ENCODE data around the gene NDRG2.

The NDRG2 gene

DNA sequence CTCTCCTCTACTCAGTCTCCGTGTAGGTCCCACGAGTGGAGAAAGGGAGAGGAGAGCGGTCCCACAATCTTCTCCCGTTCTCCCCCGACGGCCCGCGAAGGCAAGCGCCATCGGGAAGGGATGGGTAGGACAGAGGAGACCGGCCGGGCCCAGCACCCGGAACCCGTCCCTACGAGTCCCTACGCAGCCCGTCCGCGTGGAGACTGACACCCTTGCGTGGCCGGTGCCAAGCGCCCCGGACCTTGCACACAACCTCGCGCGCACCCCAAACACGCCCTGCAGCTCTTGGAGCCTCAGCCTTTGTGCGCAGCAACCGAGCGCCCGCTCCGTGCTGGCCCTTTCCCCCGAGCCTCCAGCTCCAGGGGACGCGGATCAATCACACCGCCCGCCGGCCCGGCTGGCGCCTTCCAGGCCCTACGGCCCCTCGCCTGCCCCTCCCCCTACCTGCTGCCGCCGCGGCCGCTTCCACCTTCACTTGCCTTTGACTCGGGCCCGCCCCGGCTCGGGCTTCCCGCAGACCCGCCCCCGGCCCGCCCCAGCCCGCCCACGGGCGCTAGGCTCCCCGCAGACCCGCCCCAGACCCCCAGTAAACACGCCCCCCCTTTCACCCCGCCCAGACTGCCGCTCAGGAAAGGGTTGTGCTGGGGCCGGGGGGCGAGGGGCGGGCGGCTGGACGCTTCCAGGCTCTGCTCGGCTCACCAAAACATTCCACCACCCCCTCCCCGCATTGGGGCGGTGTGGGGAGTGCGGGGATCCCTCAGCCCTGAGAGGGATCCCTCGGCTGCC, at the start of gene NDRG2:
Gene NDRG2, minus strand, starts transcription at position 477 of the 786 bp plus-strand sequence. CDS start 1,746 bp downstream, outside the sequence.
- no peak for DNase-seq

DNA sequence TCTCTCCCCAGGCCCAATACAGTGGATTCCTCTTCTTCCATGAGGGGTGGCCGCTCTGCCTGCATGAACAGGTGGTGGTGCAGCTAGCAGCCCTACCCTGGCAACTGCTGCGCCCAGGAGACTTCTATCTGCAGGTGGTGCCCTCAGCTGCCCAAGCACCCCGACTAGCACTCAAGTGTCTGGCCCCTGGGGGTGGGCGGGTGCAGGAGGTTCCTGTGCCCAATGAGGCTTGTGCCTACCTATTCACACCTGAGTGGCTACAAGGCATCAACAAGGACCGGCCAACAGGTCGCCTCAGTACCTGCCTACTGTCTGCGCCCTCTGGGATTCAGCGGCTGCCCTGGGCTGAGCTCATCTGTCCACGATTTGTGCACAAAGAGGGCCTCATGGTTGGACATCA, 49.1 kb upstream of the NDRG2 start:
- DNase-seq: no peak

DNA sequence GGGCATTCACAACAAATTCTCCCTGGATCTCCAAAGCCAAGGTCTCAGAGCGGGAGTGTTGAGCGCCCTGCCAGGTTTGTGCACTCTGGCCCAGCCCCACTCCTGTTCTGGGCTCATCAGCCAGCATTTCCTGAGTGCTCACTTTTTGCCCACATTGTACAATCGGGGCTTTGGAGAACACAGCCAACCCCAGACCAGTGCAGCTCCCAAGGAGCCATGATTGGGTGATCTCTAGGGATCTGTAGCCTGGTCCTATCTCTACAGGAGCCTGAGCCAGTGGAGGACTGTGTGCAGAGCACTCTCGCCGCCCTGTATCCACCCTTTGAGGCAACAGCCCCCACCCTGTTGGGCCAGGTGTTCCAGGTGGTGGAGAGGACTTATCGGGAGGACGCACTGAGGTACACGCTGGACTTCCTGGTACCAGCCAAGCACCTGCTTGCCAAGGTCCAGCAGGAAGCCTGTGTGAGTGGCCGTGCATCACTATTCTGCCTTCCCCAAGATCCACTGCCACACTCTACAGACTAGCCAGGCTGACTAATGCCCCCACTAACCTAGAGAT, 48.0 kb upstream of the NDRG2 start:
- no peak for DNase-seq

DNA sequence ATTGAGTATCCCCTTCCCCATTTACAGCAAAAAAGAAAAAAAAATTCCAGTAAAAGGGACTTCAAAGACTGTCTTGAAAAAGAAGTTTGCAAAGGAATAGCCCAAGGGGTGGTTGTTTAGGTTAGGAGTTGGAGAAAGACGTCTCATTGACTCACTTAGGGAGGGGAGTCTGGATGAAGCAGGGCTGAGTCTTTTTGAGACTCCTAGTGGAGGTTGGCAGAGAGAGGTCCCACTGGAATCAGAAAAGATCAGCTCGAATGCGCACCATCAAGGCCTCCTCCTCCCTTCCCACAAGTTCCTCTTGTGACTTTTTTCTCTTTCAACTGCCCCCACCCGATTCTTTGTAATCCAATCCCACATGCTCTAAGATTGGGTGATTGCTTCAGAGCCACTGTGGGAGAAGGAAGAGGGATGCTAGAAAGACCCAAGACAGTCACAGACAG, 47.2 kb upstream of the NDRG2 start:
- peak; percentile 82 for DNase-seq

DNA sequence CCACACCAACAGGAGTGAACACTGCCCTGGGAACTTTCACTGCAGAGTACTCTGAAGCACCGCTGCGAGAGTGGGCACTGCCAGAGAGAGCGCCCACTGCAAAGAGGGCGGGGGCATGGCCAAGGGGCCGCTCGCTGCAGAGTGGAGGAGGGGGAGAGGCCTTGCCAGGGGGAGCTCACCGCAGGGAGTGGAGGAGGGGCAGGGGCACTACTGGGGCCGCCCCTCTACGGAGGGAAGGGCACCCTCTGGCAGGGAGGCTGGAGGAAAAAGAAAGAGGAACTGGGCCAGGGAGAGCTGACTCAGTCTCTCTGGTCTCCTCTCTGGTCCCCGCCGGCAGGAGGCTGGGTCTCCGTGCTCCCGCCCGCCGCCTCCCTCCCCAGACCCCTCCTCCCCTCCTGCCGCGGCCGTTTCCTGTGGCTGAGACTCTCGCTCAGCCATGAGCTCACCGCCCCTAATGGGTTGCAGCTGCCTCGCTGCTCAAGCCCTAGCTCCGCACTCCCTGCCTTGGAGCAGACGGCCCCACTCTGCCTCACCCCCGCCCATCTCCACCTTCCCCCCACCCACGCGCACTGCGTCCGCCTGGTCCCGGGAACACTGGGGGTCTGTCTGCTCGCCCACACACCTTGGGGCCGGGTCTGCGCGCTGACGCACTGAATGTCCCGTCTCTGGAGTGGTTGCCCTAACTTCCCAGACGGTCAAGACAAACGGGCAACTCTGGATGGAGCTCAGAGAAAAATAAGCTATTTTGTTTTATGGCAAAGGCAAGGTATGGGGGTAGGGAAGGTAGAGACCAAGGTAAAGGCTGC, 46.6 kb upstream of the NDRG2 start:
- peak; percentile 85 for DNase-seq

DNA sequence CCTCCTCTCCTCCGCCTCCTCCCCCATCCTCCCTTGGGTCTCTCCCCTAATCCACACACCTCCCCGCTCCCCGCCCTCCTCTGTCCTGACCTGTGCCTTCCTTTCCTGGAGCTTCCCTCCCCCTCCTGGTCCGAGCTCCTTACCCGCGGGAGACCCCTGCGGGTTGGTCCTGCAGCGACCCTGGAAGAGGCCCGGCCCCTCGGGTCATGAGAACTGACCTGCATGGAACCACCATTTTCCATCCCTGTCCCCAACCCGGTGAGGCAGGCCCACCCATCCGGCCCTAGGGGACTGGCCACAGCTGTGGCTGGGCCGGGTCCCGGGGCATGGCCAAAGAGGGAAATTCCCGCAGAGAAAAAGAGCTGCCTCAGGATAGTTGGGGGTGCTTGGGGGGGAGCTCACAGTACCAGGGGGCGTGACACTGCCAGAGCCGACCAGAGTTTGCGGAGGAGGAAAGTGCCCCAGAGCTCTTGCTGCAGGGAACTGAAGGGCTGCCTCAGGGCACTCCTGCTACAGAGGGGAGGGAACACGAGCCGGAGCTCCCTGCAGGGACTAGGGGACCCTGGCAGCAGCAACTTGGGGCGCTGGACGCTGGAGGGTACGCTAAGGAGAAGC, 45.9 kb upstream of the NDRG2 start:
- peak; percentile 23 for DNase-seq

DNA sequence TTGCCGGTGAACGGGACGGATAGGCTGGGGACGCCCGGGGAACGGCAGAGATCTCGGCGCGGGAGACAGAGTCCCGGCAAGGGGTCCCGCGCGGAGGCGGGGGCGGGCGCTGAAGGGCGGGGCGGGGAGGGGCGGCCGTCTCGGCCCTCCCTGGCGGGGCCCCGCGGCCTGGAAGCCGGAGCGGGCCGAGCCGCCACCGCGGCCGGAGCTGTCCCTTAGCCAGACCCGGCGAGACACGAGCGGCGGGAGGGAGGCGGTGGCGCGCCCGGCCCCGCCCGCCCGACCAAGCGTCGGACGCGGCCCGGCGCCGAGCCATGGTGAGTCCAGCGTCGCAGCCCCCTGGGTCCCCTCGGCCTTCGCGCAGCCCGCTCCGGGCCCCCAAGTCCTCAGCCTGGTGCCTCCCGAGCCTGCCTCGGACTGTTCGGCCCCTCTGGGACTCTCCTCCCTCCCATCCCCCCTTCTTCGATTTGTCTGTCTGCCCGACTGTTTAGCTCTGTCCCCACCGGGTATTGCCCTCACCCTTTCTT, 45.3 kb upstream of the NDRG2 start, which contains the start of gene ARHGEF40:
Gene ARHGEF40, plus strand, starts transcription at position 222 of the 527 bp plus-strand sequence. Its CDS starts 93 bp downstream, at position 315.
- peak; percentile 36 for DNase-seq

DNA sequence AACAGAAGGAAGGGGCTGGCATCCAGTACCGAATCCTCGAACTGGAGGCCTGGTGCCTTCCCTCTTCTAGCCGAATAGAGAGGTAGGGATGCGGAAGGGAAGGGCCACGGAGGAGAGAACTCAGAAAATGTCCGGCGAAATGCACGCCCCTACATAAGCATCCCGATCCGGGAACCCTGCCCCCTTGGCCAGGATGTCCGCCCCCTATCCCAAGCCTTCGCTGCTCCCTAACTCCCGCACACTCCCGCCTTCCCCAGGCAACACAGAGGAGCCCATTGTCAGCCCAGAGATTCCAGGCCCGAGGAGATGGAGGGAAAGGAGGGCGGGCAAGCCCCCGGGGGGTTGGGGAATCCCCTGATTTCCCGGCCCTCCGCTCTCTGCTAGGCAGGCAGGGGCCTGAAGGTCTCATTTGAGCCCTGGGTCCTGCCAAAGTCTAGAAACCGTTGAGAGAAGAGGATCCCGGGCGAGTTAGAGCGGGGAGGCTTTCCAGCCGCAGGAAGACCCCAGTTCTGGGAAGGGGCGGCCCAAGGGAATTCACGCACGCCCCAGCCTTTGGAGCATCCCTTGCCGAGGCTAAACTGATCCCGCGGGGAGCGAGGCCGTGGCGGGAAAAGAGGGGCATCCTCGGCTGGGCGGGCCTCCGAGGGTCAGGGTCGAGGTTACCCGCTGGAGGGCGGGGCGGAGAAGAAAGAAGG, 44.7 kb upstream of the NDRG2 start:
- DNase-seq: no peak

DNA sequence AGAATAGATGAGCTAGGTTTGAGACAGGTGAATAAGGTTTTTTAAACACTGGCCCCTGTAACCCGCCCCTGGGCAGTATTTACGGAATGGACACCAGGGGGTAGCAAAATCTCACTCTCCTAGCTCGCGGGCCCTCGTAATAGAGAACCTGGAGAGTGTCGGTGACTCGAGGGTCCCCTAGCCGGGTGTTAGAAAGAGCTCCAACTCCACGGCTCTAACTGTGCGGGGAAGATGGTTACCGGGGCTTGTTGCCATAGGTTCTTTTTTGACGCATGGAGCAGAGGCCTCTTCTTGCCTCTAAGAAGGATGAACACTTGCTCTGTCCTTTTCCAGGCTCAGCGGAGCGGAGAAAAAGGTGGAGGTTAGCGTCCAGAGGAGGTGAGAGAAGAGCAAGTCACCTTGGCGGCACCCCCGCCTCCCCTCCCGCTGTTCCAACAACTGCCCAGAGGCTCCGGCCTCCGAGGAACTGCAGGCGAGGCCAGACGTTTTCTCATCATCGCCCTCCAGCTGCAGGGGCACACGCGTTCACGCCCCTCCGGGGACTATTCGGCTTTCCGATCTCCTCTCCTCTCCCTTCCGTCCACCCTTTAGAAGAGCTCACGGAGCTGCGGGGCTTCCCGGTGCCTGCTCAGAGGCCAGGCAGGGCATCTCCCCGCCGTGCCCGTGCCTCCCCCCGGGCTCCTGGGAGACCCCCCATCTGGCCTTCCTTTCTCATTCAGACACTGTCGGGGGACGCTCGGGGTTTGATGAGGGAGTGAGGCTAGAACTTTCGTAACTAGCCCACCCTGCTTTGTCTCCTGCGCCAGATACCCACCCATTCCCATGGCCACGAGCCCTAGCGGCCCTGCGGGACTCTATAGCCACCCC, 43.9 kb upstream of the NDRG2 start:
- DNase-seq: peak; percentile 56

DNA sequence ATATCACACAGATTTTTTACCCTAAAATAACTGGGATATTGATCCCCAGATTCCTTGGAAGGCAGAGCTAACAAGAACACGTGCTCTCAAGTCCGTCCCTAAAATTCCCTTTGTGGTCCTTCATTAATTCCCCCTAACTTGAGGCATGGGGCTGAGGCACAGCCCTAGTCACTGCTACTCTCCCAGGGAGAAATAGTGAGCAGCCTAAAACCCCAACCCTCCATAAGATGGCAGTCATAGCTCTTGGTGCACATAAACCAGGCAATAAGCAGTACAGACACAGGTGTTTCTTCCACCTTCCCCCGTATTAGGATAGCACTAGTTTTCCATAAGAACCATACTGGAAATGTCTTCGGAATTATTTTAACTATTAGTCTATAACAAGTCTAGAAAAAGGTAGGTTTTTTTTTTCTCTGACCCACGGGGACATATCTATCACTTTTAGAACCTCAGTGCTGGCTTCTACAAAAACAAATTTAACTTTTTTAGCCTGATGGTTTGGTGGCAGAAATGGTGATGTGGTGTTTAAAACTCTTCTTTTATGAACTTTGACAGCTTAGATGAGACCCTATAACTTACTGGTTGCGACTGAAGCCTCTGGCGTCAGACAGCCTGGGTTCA, 42.1 kb upstream of the NDRG2 start:
- peak; percentile 20 for DNase-seq

DNA sequence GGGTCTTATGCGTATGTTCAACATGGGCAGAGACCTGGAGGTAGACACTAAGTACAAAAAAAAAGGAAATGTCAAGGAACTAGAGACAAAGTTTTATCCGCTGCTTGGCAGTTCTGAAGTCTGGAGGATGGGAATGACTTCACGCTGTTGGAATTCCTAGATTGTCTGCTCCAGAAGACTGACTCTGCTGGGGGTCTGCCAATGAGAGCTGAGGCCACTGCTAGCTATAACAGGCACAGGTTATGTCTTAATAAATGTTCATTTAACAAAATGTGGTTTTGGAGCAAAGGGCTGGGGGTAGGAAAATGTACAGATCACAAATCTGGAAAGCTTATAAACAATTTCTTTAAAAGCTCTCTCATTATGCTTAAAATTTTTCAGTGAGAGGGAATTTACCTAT, 38.6 kb upstream of the NDRG2 start:
- DNase-seq: no peak

DNA sequence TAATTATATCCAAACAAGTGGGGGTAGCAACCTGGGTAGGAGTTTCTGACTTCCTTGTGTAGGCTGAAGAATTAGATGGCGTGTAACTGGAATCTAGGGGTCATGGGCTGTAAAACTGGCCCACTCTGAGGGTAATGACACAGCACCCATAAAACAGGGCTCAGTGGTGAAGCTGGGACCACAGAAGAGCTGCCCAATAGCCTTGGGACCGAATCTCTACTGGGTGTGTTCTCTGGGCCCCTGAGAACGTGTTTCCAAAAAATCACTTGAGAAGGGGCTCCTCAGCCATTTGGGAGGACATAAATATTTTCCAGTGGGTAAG, 36.4 kb upstream of the NDRG2 start:
- no peak for DNase-seq

DNA sequence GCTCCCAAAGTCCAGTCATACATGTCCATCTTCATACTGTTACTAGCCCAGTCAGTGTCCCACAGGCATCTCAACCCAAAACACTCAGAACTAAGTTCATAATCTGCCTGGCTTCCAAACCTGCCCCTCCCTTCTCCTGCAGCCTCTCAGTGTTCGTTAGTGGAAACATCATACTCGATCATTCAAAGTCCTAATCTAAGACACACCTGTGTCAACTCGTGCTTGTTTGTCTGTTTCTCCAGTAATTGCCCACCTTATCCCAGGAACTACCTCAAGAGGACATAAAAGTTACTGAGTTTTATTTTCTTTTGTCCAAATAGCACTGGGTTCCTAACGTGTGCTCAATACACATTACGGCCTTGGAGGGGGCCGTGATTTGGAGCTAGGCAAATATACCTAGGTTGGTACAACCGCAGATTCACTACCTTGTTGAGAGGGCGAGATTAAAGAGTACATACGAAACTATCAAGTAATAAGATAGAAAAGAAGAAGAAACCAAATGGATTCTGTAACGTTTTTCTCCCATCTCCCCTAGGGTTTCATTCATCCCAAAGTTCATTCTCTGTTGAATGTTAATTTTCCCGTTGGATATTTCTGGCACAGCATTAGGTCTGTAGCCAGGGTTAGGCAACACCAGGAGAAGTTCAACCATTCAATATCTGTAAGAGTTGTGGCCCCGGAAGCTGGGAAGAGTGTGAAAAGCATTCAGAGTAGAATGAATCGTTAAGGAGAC, 35.9 kb upstream of the NDRG2 start:
- no peak for DNase-seq

DNA sequence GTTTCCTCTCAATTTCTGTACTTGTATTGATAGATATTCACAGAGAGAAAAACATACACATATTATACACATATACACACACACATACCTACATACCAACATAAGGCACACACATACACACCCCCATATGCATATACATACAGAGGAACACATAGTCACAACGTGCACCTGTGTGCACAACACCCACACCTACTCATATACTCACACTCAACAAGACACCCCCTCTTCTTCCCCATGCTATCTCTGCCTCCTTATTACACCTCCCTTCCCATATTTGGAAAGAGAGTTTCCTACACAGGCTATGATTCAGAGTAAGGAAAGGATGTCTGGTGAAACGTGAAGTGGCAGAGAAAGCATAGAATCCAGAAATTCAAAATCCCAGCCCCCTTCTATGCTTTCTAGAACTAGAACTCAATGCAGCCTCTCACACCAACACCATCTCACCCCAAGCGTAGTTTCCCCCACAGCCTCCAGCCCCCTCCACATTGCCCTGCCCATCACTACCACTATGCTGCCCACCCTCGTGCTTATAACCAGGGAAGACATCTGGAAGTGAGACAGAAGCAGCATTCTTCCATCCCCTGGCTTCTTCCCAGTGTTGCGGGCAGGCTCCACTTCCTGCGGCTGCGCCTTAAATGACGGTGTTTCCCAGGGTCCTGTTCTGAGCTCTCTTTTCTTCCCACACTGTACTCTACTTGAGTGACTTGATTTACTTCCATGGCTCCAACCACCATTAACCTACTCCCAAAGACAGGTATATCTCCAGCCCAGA, 35.2 kb upstream of the NDRG2 start:
- no peak for DNase-seq

DNA sequence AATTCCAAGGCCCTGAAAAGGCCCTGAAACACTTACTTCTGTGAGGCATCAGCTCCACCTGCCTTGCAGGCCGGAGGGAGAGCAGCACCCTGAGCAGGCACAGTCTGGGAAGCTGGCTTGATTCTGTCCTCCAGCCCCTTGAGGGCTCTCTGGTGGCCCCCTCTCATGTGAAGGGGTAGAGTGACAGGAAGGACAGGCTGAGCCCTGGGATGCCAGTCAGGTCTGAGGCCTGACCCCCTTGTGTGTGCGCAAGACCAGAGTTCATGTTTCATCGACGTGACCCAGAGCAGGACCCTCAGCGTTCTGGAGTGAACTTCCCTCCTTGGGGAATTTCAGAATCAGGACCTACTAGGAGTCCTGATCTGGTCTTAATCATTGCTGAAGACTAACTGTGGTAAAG, 34.0 kb upstream of the NDRG2 start:
- DNase-seq: no peak

DNA sequence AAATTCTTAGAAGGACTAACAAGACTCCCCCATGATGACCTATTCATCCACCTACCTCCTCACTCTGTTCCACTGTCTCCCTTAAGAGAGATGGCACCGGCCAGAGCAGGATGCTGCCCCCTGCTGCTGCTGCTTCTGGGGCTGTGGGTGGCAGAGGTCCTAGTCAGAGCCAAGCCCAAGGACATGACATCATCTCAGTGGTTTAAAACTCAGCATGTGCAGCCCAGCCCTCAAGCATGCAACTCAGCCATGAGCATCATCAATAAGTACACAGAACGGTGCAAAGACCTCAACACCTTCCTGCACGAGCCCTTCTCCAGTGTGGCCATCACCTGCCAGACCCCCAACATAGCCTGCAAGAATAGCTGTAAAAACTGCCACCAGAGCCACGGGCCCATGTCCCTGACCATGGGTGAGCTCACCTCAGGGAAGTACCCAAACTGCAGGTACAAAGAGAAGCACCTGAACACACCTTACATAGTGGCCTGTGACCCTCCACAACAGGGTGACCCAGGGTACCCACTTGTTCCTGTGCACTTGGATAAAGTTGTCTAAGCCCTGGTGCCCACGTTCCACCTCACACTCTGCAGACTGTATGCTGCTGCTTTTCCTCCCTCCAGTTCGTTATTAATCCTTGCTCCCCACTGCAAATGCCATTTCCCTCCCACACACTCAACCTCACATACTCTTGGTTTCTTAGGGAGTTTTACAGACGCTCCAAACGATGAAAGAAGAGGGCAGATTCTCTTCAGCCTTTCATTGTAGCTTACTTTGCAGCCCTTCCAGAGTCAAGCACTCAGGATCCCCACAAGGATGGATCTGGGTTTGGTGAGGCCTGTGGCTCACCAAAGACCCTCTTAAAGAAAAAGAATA, 33.2 kb upstream of the NDRG2 start, which contains the start of gene RNASE8:
Gene RNASE8, plus strand, starts transcription at position 20 of the 873 bp plus-strand sequence. Its CDS starts 71 bp downstream, at position 91.
- peak; percentile 21 for DNase-seq

DNA sequence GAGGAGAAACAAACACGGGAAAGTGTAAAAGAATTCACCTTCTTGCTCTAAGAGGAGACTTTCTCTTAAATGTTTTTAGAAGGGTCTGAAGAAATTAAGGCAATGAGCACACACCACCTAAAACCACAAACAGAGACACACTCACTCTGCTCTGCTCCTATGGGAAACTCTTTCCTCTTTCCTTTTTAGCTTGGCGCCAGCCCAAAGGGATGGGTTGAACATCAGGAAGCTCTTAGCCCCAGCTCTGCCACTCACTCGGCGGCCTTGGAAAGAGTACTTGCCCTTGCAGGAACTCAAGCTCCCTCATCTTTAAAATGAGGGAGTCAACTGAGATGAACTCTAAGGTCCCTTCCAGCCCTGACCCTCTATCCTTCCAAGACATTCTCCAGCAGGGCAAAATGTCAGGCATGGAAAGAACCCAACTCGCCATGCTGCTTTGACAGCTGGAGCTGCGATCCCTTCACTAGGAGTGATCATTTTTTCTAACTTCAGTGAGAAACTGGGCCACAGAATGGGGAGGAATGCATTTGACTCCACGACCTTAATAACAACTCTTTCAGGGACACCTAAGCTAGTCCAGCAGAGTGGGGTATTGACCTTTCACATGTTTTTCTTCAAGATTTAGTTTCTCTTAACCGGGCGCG, 31.8 kb upstream of the NDRG2 start:
- no peak for DNase-seq
